ENCODE data around the gene SDSL. TPM values are rescaled to one million over a fixed set of nuclear protein-coding genes. Genes with fewer than 3 reads are reported as not detected.

Gene SDSL
- total and polyA plus RNA-seq, 2 experiments from 2014 or later = not detected

GRCh38 chr12:113391145-113391544, 31.0 kb upstream of the SDSL start:
- DNase-seq (ENCODE audit: low spot score) = no peak
- Histone ChIP-seq H2AFZ (no peak overlapping the region), H3K79me2 (replicated peaks; ENCODE audit: insufficient read depth) (no peaks in the 10 kb centered on the region), H3F3A (replicated peaks; ENCODE audit: low read depth) (0 out of 2 replicates have a peak, but pooled peaks cover 2% of the 10 kb centered on the region), H3K4me1 (ENCODE audit: insufficient read depth) (no peaks in the 10 kb centered on the region), H3K4me2 (no peak overlapping the region), H3K27ac (ENCODE audit: low read depth) (no peak overlapping the region), H4K20me1 (replicated peaks; ENCODE audit: insufficient read depth) (no peaks in the 10 kb centered on the region), H3K36me3 (ENCODE audit: insufficient read depth) (no peaks in the 10 kb centered on the region), H3K27me3 (ENCODE audit: insufficient read depth) (no peaks in the 10 kb centered on the region), H3K4me3 (no peak overlapping the region), H3K9me2 (ENCODE audit: insufficient read depth) (no peaks in the 10 kb centered on the region; the same call in 1 of the 2 replicates)
- Mint-ChIP-seq H3K36me3 (ENCODE audit: low read depth) (no peaks in the 10 kb centered on the region; the same call in 2 of the 3 replicates), H3K4me3 (no peak overlapping the region), H3K4me1 (no peaks in the 10 kb centered on the region), H3K27ac (no peak overlapping the region), H3K27me3 (ENCODE audit: insufficient read depth, low read depth, poor library complexity) (no peaks in the 10 kb centered on the region), H3K9me3 (no peaks in the 10 kb centered on the region; the same call in 2 of the 3 replicates)
- TF ChIP-seq EZH2phosphoT487 (IDR thresholded peaks at IDR 0.05; ENCODE audit: unreplicated experiment) (no peak), NANOG (IDR thresholded peaks at IDR 0.05; ENCODE audit: borderline replicate concordance) (no peak), STAT1 (IDR thresholded peaks at IDR 0.05; ENCODE audit: unreplicated experiment) (no peak), JUNB (IDR thresholded peaks at IDR 0.05; ENCODE audit: unreplicated experiment) (no peak), REST (IDR thresholded peaks at IDR 0.05; ENCODE audit: unreplicated experiment) (no peak), POLR2AphosphoS5 (IDR thresholded peaks at IDR 0.05; ENCODE audit: low read depth) (no peak), ZNF114 (CRISPR knock-in tag; IDR thresholded peaks at IDR 0.05) (no peak), CREB1 (CRISPR knock-in tag; IDR thresholded peaks at IDR 0.05; ENCODE audit: low read depth) (no peak), EZH2 (IDR thresholded peaks at IDR 0.05; ENCODE audit: low read depth, unreplicated experiment) (no peak), ZNF331 (CRISPR knock-in tag; IDR thresholded peaks at IDR 0.05; ENCODE audit: low read depth) (no peak), ETS1 (IDR thresholded peaks at IDR 0.05) (no peak), CTCF (conservative IDR thresholded peaks at IDR 0.05; ENCODE audit: low read depth in 2 of 2) (no peak), ZNF462 (CRISPR knock-in tag; IDR thresholded peaks at IDR 0.05) (no peak)
- no peak for ATAC-seq

Measured in GM23338 (cell line).